IPS-18a (cell line): Measurements from ENCODE around the gene DNAJB8.

ENCODE experiments used
- H3K27ac ChIP-seq: one replicate; pipeline ENCODE4 v1.5.1; 2013; ENCODE audit warnings: low read length
- H3K27me3 ChIP-seq: one replicate; pipeline ENCODE4 v1.6.1; 2013; ENCODE audit warnings: mild to moderate bottlenecking, low read length; ENCODE audit not compliant: control insufficient read depth, insufficient read depth
- H3K36me3 ChIP-seq: one replicate; pipeline ENCODE4 v1.6.1; 2013; ENCODE audit warnings: low read depth, low read length; ENCODE audit not compliant: control insufficient read depth
- H3K4me1 ChIP-seq: one replicate; pipeline ENCODE4 v1.6.1; 2013; ENCODE audit warnings: low read depth, low read length; ENCODE audit not compliant: control insufficient read depth
- H3K4me3 ChIP-seq: one replicate; pipeline ENCODE4 v1.5.1; 2013; ENCODE audit warnings: low read length
- H3K9ac ChIP-seq: one replicate; pipeline ENCODE4 v1.6.1; 2013; ENCODE audit warnings: mild to moderate bottlenecking, low read length, moderate library complexity
- H3K9me3 ChIP-seq: one replicate; pipeline ENCODE4 v1.6.1; 2013; ENCODE audit warnings: low read depth, low read length; ENCODE audit not compliant: control insufficient read depth

Gene DNAJB8

GRCh38 chr3:128500556-128500955 is 33.9 kb upstream of the DNAJB8 start:
- no peak overlapping the region for H3K9ac ChIP-seq
- no peaks in the 10 kb centered on the region for H3K9me3 ChIP-seq
- peaks cover 6% of the 10 kb centered on the region for H3K4me1 ChIP-seq
- H3K36me3 ChIP-seq = no peaks in the 10 kb centered on the region
- H3K27ac ChIP-seq = no peak overlapping the region
- H3K27me3 ChIP-seq = peaks cover 40% of the 10 kb centered on the region
- no peak overlapping the region for H3K4me3 ChIP-seq

- H3K27me3 ChIP-seq = peaks cover 48% of the 10 kb centered on the region
Measured at GRCh38 chr3:128499724-128500275, 33.1 kb upstream of the DNAJB8 start.

GRCh38 chr3:128498901-128499530 is 32.3 kb upstream of the DNAJB8 start:
- Histone ChIP-seq H3K4me1 (peaks cover 6% of the 10 kb centered on the region), H3K27me3 (peaks cover 56% of the 10 kb centered on the region), H3K36me3 (no peaks in the 10 kb centered on the region), H3K9me3 (no peaks in the 10 kb centered on the region), H3K27ac (no peak overlapping the region), H3K4me3 (no peak overlapping the region), H3K9ac (no peak overlapping the region)

More at GRCh38 chr3:128499724-128500275, 33.1 kb upstream of the DNAJB8 start:
- no peak overlapping the region for H3K4me3 ChIP-seq
- no peaks in the 10 kb centered on the region for H3K36me3 ChIP-seq
- H3K4me1 ChIP-seq = peaks cover 6% of the 10 kb centered on the region
- H3K9ac ChIP-seq = no peak overlapping the region
- no peak overlapping the region for H3K27ac ChIP-seq
- H3K9me3 ChIP-seq = no peaks in the 10 kb centered on the region

- H3K4me3 ChIP-seq = no peak overlapping the region
- H3K4me1 ChIP-seq = peaks cover 6% of the 10 kb centered on the region
- H3K27ac ChIP-seq = no peak overlapping the region
- H3K36me3 ChIP-seq = no peaks in the 10 kb centered on the region
- peaks cover 64% of the 10 kb centered on the region for H3K27me3 ChIP-seq
- H3K9ac ChIP-seq = no peak overlapping the region
- no peaks in the 10 kb centered on the region for H3K9me3 ChIP-seq
Measured at GRCh38 chr3:128498127-128498626, 31.5 kb upstream of the DNAJB8 start.

GRCh38 chr3:128497305-128498126 is 30.8 kb upstream of the DNAJB8 start:
- no peak overlapping the region for H3K27ac ChIP-seq
- H3K9me3 ChIP-seq = no peaks in the 10 kb centered on the region
- H3K36me3 ChIP-seq = no peaks in the 10 kb centered on the region
- H3K4me3 ChIP-seq = peak overlapping the region; percentile 53
- peaks cover 6% of the 10 kb centered on the region for H3K4me1 ChIP-seq
- H3K27me3 ChIP-seq = peaks cover 71% of the 10 kb centered on the region
- no peak overlapping the region for H3K9ac ChIP-seq

GRCh38 chr3:128496602-128497304 is 30.1 kb upstream of the DNAJB8 start:
- peaks cover 9% of the 10 kb centered on the region for H3K4me1 ChIP-seq
- no peaks in the 10 kb centered on the region for H3K36me3 ChIP-seq
- peaks cover 78% of the 10 kb centered on the region for H3K27me3 ChIP-seq
- H3K9me3 ChIP-seq = no peaks in the 10 kb centered on the region
- peak overlapping the region; percentile 53 for H3K4me3 ChIP-seq
- H3K9ac ChIP-seq = no peak overlapping the region
- H3K27ac ChIP-seq = no peak overlapping the region

- H3K4me1 ChIP-seq = peaks cover 10% of the 10 kb centered on the region
- H3K36me3 ChIP-seq = no peaks in the 10 kb centered on the region
- peaks cover 85% of the 10 kb centered on the region for H3K27me3 ChIP-seq
- no peak overlapping the region for H3K4me3 ChIP-seq
- no peak overlapping the region for H3K27ac ChIP-seq
- H3K9me3 ChIP-seq = no peaks in the 10 kb centered on the region
- no peak overlapping the region for H3K9ac ChIP-seq
Measured at GRCh38 chr3:128496019-128496601, 29.4 kb upstream of the DNAJB8 start.

GRCh38 chr3:128495435-128495970 is 28.8 kb upstream of the DNAJB8 start:
- Histone ChIP-seq H3K9me3 (no peaks in the 10 kb centered on the region), H3K27ac (no peak overlapping the region), H3K27me3 (peaks cover 91% of the 10 kb centered on the region), H3K36me3 (no peaks in the 10 kb centered on the region), H3K9ac (no peak overlapping the region), H3K4me3 (no peak overlapping the region), H3K4me1 (peaks cover 13% of the 10 kb centered on the region)

GRCh38 chr3:128494367-128494650 is 27.6 kb upstream of the DNAJB8 start:
- H3K27me3 ChIP-seq = peaks cover 100% of the 10 kb centered on the region
- no peak overlapping the region for H3K27ac ChIP-seq
- no peak overlapping the region for H3K4me3 ChIP-seq
- H3K9me3 ChIP-seq = no peaks in the 10 kb centered on the region
- H3K4me1 ChIP-seq = peaks cover 16% of the 10 kb centered on the region
- H3K9ac ChIP-seq = no peak overlapping the region
- H3K36me3 ChIP-seq = no peaks in the 10 kb centered on the region

- H3K4me3 ChIP-seq = no peak overlapping the region
- no peak overlapping the region for H3K9ac ChIP-seq
- no peak overlapping the region for H3K27ac ChIP-seq
- peaks cover 100% of the 10 kb centered on the region for H3K27me3 ChIP-seq
- H3K4me1 ChIP-seq = peaks cover 16% of the 10 kb centered on the region
- H3K9me3 ChIP-seq = no peaks in the 10 kb centered on the region
- H3K36me3 ChIP-seq = no peaks in the 10 kb centered on the region
Measured at GRCh38 chr3:128493570-128494366, 27.1 kb upstream of the DNAJB8 start.
